Stimulated activated CD4-positive, alpha-beta T cell treated with anti-CD3 and anti-CD28 coated beads, TNF-alpha, amount 100 ng/mL, for 24 hours (primary cell): ENCODE measurements around the gene P2RX3.

Experiments used
- DNase-seq, 3 experiments: peaks; one replicate each; pipeline ENCODE4 v3.0.0-alpha.2; 2020; ENCODE audit warnings: low read depth in 3 of 3

Gene P2RX3

DNA sequence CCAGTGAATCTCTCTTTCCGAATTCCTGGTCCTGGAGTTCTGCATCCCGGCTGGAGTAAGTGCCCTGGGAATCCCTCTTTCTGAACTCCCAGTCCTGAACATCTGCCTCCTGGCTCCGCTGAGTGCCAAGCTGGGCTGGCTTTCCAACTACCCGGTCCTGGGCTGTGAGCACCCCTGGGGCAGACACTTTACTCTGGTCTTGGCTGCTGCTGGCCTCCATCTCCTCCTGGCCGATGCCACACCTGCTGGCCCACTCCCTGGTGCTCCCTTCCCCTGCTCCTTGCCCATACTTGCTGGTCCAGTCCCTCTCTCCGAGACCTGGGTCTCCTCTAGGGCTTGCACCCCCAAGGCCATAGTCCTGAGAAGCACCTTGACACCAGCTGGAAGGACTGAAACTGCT is 28.1 kb upstream of the P2RX3 start:
- DNase-seq, result no peak

DNA sequence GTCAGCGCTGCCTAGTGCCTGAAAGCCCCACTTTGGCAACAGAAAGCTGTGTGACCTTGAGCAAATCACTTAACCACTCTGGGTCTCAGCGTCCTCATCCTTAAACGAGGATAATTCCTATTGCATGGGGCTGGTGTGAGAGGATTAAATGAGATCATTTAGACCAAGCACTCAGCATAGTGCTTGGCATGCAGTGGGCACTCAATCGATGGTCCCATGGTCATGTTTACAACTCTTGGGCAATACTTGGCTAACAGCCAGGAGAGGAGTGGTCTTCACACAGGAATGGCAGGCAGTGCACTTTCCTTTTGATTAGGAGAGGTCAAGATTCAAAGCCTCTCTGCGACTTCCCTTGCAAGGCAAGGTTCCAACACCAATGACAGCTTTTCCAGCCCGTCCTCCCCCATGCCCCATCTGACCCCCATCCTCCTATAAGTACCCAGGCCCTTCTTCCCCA is 27.5 kb upstream of the P2RX3 start:
- DNase-seq, result no peak

DNA sequence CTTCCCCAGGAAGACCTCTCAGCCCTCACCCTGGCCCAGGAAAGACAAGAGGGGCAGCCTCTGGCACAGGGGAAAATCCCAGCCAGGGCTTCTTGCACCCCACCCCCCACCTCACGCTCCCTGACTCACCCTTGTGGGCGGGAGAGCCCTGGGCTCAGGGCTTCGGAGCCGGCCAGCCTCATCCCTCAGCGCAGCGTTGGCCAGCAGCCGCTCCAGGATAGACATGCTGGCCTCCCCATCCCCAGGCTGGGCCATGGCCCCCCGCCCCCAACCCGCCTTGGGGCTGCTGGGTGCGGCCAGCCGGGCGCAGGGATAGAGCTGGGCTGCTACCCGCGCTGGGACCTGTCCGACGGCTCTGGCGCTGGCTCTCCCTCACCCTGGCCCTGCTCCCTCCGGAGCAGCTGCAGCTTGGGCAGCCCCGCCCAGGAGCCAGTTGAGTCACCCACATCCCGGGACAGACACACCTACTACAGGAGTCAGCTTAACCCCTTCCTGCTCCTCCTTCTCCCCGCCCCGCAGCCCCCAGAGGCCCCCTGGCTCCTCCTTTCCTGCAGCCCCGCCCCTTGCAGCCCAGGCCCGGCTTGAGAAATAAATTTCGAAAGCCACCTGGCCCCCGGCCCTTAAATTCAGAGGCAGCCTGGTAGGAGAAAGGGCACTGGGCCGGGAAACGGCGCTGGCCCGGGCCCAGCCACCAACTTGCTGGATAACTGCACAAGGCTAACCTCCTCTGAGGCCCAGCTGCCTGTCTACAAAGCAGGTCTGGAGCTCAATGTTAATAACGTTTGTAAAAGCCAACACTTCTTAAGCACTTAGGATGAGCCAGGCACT is 26.8 kb upstream of the P2RX3 start:
- DNase-seq, result peak in 2 of 3 experiments; percentile 43 to 81

DNA sequence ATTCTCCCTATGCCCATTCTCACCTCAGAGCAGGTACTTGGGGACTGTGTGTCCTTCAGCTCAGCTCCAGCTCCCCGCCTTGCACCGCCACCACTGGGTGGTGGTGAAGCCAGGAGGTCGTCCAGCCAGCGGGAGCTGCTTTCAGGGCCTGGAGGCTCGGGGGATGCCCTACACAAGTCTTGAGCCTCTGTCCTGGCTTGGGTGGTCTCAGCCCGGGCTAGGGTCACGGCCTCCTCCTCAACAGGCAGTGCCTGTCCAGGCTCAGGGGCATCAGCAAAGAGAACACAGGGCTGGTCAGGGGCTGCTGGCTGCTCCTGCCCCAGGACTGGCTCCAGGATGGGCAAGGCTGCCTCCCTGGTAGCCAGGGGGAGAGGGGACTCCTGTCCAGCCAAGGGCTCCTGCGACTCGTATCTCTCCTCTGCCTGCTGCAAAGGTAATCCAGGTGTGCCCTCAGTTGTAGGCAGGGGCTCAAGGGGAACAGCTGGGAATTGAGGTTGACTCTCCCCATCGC is 25.6 kb upstream of the P2RX3 start:
- DNase-seq, result no peak

DNA sequence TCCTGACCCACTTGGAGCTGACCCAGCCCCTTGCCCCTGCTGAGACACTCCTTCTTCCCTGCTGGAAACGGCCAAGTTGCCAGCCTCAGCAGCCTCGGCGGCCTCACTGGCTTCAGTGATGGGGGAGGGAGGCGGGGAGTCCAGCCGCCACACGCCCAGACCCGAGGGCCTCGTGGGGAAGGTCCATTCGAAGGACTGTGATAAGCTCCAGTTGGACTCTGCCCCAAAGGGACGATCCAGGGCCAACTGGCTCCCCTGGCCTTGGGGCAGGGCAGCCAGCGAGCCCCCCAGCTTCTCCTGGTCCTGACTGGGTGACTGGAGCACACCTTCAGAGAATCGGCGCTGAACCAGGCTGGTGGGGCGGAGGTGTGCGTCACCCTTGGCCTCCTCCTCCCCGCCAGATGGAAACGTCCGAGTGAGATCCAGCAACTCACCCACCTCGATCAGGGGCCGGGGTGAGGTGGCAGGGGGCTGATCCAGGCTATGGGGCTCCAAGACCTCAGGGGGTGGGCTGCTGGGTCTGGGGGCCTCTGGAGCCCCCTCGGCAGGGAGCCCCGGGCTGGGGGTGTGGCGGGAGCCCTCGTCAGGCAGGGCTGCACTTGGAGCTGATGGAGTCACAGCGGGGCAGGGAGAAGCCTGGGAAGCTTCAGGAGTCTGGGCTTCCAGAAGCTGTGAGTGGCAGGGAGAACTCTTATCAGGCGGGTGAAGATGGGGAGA is 24.9 kb upstream of the P2RX3 start:
- no peak for DNase-seq

DNA sequence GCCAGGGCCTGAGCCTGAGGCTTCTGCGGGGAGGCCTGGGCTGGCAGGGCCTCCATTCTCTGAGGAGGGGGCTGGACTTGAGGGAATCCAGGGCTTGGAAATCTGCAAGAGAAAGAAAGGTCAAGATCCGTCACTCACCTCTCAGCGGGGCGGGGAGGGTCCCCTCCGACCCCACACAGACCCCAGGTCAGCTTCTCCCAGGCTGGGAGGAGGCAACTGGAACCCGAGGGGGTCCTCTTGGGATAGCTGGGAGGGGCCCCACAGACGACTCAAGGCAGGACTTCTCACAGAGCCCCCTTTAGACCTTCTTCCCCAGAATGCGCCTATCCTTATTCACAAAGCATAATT is 24.4 kb upstream of the P2RX3 start:
- no peak for DNase-seq

DNA sequence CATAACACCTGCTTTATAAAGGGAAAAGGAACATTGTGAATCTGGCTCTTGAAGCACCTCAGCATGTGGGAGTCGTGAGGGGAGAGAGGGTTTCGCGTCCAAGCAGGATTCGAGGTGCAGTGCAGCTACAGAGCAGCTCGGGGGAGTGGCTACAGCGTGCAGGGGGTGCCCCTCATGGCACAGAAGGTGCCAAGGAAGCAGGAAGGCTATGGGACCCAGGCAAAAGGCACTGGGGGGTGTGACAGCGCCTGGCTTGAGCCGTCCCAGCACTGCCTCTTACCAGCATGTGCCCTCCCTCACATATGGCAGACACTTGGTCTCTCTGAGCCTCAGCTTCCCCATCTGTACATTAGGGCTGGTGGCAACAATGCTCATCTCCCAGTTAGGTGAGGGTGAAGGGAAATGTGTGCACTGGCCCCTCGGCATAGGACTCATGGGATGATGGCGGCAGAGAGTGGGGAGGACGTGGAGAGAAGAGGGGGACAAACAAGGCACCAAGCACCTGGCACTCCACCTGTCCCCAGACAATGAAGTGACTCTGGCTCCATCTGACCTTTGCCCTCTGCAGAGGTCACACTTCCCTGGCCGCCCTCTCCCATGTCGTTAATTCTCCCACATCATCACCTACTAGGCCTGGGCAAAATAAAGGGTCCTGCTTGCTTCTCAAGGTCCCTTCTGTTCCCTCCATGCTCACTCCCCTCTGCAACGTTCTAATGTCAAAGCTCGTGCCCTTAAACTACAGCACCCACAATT is 23.8 kb upstream of the P2RX3 start:
- no peak for DNase-seq

DNA sequence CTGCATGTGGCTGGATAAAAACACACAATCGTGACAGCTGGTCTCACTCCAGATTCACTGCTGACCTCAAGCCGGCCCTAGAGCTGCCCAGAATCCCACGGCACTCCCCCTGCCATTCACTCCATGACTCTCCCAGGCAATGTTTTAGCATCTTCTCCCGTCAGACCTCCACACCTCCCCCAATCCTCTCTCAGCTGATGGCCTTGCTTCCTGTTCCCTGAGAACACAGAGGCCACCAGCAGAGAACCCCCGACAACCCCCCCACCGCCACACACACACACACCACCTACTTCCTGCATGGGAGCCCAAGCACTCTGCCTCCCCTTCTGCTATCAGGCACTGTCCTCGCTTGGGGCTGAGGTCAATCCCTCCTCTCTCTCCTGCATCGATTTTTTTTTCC is 22.7 kb upstream of the P2RX3 start:
- no peak for DNase-seq

DNA sequence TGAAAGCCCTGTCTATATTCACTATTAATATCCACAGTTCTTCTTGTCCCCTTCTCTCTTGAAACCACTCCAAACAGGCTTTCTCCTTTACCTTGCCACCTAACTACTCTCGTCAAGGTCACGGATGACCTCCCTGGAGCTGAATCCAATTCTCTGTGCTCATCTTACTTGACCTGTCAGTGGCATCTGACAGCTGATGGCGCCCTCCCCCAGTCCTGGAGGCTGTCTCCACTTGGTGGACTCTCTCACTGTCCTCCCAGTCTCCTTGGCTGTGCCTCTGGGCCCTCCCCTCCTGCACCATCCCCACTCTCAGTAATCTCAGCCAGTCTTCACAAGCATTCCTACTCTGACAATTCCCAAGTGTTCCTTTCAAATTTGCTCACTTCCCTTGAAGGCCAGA is 22.1 kb upstream of the P2RX3 start:
- DNase-seq, result no peak

DNA sequence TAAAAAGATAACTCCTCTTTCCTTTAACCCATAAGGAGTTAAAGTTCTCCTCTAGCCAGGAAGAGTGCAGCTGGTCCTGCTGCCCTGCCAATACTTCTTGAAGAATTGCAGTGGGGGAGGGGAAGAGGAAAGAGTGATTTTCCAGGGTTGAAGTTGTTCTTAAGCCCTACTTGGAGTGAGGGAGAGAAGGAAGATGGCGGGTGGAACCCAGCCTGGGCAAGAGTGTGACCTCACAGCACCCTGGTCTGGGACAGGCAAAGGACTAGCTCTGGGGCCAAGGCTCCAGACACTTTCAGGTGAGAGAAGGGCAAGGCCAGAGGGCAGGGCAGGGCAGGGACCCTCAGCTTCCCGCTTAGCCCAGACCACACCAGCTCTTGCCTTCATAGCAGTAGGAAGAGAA is 20.0 kb upstream of the P2RX3 start:
- DNase-seq, result no peak

DNA sequence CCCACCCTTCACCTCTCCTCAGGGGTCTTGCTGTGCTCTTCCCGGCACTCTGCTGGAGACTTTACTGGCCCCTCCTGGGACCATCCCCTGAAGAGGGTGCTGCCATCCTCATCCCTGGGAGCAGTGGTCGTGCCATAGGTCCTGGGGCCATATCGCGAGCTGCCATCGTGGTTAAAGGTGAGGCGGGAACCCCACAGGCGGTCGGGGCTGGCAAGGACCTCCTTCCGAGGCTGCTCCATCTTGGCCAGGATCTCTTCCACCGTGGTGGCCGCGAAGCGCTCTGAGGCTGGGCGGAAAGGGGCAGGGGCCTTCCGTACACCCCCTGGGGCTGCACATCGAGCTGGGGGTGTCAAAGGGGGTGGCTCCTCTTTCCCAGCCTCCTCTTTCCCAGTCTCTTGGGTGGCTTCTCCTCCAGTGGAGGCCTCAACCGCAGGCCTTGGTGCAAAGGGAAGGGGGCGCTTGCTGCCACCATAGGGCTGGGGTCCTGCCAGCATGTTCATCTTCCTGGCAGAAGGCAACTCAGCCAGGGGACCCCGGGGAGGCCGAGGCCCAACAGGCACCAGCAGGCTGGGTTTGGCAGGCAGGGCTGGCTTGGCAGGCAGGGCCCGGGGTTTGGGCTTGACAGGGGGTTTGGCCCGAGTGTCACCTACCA is 18.0 kb upstream of the P2RX3 start:
- no peak for DNase-seq

DNA sequence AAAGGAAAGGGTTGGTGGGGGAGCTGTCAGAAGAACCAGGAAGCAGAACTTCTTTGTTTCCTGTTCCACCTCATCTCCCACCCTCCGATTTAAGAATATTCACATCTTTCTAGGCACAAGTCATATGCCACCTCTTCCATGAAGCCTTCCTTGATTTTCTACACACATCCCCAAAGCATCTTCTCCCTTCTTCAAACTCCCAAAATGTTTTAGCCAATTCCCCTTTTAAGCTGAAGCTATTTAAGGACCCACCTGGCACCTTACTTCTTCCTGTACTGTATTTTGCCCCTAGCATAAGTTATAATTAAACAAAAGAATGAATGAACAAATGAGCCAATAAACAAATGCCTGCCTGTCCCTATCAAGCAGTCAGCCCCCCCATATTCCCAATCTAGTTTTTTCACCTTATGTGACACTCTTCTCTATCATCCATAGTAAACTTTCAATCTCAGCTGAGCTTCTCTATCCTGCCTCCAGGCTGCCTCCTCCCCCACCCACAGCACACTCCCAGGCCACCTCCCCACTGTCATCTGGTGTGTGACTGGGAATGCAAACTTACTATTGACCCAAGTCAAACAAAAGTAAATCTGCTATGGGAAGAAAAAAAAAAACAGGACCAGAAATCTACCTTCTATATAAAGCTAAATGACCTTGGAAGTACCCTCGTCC is 17.3 kb upstream of the P2RX3 start:
- no peak for DNase-seq

DNA sequence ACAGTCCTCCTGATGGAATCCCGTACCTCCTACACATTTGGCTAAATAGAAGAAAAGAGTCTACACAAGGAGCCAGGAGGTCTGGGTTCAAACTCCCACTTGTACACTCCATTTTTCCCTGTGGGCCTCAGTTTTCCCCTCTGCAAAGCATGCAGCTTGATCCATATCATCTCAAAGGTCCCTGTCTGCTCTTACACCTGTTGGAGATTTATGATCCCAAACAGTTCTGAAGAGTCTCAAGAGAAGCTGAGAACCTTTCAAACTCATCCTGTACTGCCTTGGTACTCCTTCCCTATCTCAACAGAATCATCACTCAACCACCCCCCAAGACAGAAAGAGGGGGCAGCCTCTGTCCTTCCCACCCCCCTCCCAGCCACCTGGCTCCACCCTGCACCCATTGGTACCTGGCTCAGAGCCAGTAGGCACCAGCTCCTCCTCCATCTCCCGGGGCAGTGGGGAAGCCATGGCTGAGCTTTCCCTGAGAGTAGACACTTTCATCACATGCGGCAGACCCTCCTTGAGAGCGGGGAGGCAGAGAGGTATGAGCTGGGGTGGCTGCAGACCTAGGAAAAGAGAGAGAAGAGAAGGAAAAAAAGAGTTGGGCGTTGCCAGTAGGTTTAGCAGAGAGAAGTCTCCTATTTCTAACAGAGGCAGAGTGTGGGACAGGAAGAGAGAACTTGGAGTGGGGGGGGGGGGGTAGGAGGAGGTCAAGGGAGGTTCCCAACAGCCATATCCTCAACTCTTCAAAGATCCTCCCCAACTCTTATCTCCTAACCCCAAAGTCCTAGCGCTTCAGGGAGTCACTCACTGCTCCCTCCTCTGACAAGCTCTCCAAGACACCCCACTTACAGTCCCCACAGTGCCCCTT is 16.5 kb upstream of the P2RX3 start:
- DNase-seq, result no peak

DNA sequence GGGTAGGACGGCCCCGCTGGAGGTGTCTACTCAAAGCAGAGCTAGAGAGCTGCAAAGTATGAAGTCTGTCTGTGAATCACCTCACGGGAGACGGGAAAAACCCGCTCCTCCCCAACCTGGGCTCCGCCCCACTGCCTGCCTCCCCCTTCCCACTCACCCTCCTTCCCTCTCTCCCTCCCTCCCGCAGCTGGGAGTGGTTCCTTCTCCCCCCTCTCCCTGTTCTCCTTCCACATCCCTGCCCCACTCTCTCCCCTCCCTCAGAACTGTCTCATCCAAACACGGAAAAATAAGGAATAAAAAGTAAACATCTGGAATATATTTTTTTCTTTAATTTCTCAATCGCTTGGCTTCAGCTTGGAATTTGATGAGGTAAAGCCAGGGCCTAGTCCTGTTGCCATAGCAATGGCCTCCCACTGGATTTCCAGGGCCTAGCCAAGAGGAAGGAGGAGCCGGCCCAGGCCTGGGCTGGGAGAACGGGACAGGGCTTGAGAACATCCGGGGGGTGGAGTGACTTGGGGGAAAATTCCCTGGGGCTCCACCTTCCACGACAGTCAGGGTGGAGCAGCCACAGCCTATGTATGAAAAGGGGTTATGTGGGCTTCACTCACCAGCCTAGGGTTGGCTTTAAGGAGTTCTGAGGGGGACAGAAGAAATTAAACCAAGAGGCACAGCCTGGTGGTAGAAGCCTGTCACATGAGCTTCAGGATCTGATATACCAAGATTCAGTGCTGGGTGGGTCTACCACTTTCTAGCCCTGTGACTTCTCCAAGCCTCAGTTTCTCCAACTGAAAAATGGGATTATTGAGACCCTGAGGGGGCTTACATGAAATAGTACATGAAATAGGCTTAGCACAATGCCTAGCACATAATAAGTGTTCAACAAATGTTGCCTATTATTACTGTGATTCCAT is 15.6 kb upstream of the P2RX3 start:
- DNase-seq, result peak in 1 of 3 experiments; percentile 21

DNA sequence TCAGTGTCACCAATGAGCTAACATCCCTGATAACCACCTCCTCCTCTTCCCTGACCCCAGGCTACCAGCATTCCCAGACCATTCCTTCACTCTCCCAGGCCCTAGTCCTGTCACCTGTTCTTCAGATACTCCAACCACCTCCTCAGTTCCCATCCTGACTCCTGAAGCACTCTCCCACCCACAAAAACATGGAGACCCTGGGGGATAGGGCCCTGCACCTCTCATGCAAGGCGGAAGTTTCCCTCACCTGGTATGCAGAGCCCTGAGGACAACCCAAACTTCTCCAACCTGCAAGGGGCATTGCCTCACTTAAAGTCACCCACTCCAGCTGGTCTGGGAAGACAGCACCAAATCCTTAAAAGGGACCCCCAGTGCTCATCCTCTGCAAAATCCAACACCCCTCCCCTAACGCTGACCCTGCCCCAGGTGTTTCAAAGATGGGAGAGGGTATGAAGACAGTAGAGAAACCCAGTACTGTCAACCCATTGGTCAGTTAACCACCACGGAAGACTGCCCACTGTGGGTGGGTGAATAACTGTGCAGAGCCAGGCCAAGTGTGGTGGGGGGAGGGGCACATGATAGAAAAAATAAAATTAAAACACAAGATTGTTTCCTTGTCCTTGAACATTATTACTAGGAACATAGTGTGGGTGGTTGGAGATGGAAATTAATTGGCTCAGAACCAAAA is 14.8 kb upstream of the P2RX3 start:
- no peak for DNase-seq

DNA sequence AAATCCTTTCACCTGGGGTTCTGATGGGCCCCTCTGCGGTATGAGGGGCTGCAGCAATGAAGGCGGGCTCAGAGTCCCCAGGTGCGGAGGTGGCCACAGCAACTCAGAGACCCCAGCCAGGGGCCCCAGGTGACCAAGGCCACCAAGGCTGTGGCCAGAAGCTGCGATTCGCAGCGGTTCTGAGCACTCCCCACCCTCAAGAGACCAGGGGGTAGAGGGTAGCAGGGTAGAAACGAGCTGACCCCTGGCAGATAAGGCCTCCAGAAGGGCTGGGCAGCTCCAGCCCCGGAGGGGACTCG is 14.3 kb upstream of the P2RX3 start:
- DNase-seq, result no peak

DNA sequence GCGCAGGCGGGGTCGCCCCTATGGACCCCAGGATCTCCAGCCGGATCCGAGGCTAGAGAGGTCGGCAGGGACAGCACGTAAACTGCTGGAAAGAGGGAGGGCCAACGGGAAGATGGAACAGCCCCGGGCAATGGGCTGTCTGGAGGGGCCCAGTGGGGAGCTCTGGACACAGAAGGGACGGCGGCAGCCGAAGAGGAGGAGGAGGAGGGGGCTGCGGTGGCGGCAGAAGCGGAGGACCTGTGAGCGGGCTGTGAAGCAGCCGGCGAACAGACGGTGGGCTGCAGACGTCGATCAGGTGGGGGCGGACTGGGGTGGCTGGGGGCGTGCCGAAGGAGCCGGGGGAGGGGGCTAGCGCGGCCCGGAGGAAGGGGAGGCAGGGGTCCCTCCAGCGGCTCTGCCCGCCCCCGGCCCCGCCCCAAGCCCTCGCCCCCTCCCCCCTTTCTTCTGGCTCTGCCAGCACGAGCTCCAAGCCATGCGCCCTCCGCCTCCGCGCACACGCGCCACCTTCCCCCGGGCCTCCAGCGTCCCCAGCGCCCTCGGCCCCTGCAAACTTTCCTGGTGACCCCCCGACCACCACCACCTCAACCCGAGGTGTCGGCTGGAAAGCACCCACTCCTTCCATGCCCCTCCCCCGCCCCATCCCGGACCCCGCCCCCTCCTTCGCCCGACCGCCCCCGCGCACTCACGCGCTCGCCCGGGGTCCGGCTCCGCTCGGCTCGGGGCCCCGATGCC is 13.8 kb upstream of the P2RX3 start:
- no peak for DNase-seq
